ENCODE measurements around the gene APBB3.
"Not testable (repeated sequence)": the region's sequence is repeated elsewhere in the genome, so short reads cannot be mapped to it uniquely, and the experiment has no call there.

APBB3 gene

GRCh38 chr5:140587495-140587894 is 23.1 kb upstream of the APBB3 start:
- Histone ChIP-seq H2AFZ (ENCODE audit: low read depth) (no peak overlapping the region), H3K9ac (no peak overlapping the region), H3K36me3 (ENCODE audit: insufficient read depth) (no peaks in the 10 kb centered on the region), H3K27me3 (ENCODE audit: insufficient read depth, low read depth) (no peaks in the 10 kb centered on the region), H3K4me3 (IDR thresholded peaks at IDR 0.05; ENCODE audit: insufficient read depth, low read depth, low read length) (no peak overlapping the region), H3K4me2 (no peak overlapping the region), H3K79me2 (ENCODE audit: insufficient read depth, low read depth) (no peaks in the 10 kb centered on the region), H3K27ac (no peak overlapping the region), H4K20me1 (ENCODE audit: insufficient read depth) (no peaks in the 10 kb centered on the region), H3K4me1 (ENCODE audit: low read depth, poor library complexity, severe bottlenecking) (peaks cover 8% of the 10 kb centered on the region)
- no peak for TF ChIP-seq CTCF (conservative IDR thresholded peaks at IDR 0.05; ENCODE audit: low read depth, low read length)

GRCh38 chr5:140579188-140579747 is 14.9 kb upstream of the APBB3 start:
- H3K27ac ChIP-seq; H3K36me3 ChIP-seq (ENCODE audit: insufficient read depth); H3K27me3 ChIP-seq (ENCODE audit: insufficient read depth, low read depth); H3K79me2 ChIP-seq (ENCODE audit: insufficient read depth, low read depth); H2AFZ ChIP-seq (ENCODE audit: low read depth); H3K9ac ChIP-seq; H3K4me3 ChIP-seq (IDR thresholded peaks at IDR 0.05; ENCODE audit: insufficient read depth, low read depth, low read length); H3K4me2 ChIP-seq; H3K4me1 ChIP-seq (ENCODE audit: low read depth, poor library complexity, severe bottlenecking); H4K20me1 ChIP-seq (ENCODE audit: insufficient read depth): not testable (repeated sequence)

GRCh38 chr5:140576776-140577201 is 12.4 kb upstream of the APBB3 start:
- no peaks in the 10 kb centered on the region for H3K79me2 ChIP-seq (ENCODE audit: insufficient read depth, low read depth)
- no peak for TF ChIP-seq CTCF (conservative IDR thresholded peaks at IDR 0.05; ENCODE audit: low read depth, low read length)

GRCh38 chr5:140575309-140575708 is 10.9 kb upstream of the APBB3 start:
- Histone ChIP-seq H3K9ac (no peak overlapping the region), H3K4me1 (ENCODE audit: low read depth, poor library complexity, severe bottlenecking) (peaks cover 11% of the 10 kb centered on the region), H3K4me2 (no peak overlapping the region), H2AFZ (ENCODE audit: low read depth) (no peak overlapping the region), H3K4me3 (IDR thresholded peaks at IDR 0.05; ENCODE audit: insufficient read depth, low read depth, low read length) (no peak overlapping the region), H3K36me3 (ENCODE audit: insufficient read depth) (no peaks in the 10 kb centered on the region), H3K27ac (no peak overlapping the region), H4K20me1 (ENCODE audit: insufficient read depth) (no peaks in the 10 kb centered on the region), H3K79me2 (ENCODE audit: insufficient read depth, low read depth) (no peaks in the 10 kb centered on the region), H3K27me3 (ENCODE audit: insufficient read depth, low read depth) (no peaks in the 10 kb centered on the region)
- TF ChIP-seq CTCF (conservative IDR thresholded peaks at IDR 0.05; ENCODE audit: low read depth, low read length), result no peak

More at GRCh38 chr5:140576776-140577201, 12.4 kb upstream of the APBB3 start:
- Histone ChIP-seq H3K27me3 (ENCODE audit: insufficient read depth, low read depth) (no peaks in the 10 kb centered on the region), H3K27ac (no peak overlapping the region), H3K36me3 (ENCODE audit: insufficient read depth) (no peaks in the 10 kb centered on the region), H3K9ac (no peak overlapping the region), H3K4me3 (IDR thresholded peaks at IDR 0.05; ENCODE audit: insufficient read depth, low read depth, low read length) (no peak overlapping the region), H3K4me1 (ENCODE audit: low read depth, poor library complexity, severe bottlenecking) (peaks cover 8% of the 10 kb centered on the region), H4K20me1 (ENCODE audit: insufficient read depth) (no peaks in the 10 kb centered on the region), H2AFZ (ENCODE audit: low read depth) (no peak overlapping the region), H3K4me2 (no peak overlapping the region)

GRCh38 chr5:140574165-140574564 is 9.8 kb upstream of the APBB3 start:
- H4K20me1 ChIP-seq (ENCODE audit: insufficient read depth), result no peaks in the 10 kb centered on the region
- peaks cover 23% of the 10 kb centered on the region for H3K4me1 ChIP-seq (ENCODE audit: low read depth, poor library complexity, severe bottlenecking)
- no peak for TF ChIP-seq CTCF (conservative IDR thresholded peaks at IDR 0.05; ENCODE audit: low read depth, low read length)
- H3K4me3 ChIP-seq (IDR thresholded peaks at IDR 0.05; ENCODE audit: insufficient read depth, low read depth, low read length), result no peak overlapping the region
- no peak overlapping the region for H3K4me2 ChIP-seq
- no peaks in the 10 kb centered on the region for H3K27me3 ChIP-seq (ENCODE audit: insufficient read depth, low read depth)
- H3K27ac ChIP-seq, result no peak overlapping the region
- no peak overlapping the region for H3K9ac ChIP-seq
- H3K36me3 ChIP-seq (ENCODE audit: insufficient read depth), result no peaks in the 10 kb centered on the region
- no peaks in the 10 kb centered on the region for H3K79me2 ChIP-seq (ENCODE audit: insufficient read depth, low read depth)
- no peak overlapping the region for H2AFZ ChIP-seq (ENCODE audit: low read depth)

Measured in KMS-11 (cell line).